ENCODE data around the gene REX1BD. TPM values are rescaled to one million over a fixed set of nuclear protein-coding genes. Genes with fewer than 3 reads are reported as not detected.

The REX1BD gene
- total and polyA plus RNA-seq, 4 donors = 51.4 to 114 (median 83.0) TPM

DNA sequence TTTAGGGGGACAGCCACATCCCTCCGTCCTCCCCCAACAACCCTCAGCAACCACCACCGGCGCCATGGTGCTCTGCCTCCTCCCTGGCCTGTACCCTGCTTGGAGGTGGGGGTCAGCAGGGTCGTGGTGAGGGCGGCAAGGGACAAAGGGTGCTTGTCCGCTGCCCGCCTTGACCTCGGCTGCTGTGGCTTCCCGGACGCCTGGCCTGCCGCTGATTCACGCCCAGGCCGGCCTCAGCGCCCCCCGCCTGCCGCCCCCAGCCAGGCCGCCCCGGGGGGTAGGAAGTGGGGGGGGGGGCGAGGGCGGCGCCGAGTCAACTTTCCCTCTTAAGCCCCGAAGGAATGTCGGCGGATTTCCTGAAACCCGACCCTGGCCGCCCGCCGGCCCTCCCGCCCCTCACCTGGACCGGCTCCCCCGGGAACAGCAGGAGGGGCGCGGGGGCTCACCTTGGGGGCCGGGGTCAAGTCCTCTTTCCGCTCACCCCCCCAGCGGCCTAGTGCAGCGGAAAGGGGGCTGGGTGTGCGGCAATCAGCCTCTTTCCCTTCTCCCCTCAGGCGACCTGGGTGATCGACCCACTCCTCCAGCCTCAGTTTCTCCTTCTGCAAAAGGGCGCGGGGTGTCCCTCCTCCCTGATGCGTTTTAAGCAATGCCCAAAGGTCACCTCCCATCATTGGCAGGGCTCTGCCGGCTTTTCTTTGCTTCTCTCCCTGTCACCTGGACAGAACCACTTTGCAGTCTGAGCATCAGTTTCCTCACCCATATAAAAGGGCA is 22.1 kb downstream of the REX1BD start:
- no peak for TF ChIP-seq CTCF (IDR thresholded peaks at IDR 0.05; ENCODE audit: control extremely low read depth, extremely low read depth)
- Histone ChIP-seq H3K4me3 (no peak overlapping the region), H3K27me3 (ENCODE audit: control insufficient read depth in 3 of 3, insufficient read depth in 3 of 3, low read length in 2 of 3) (peaks cover 0 to 61% (median 48%) of the 10 kb centered on the region in 3 donors), H3K9ac (ENCODE audit: insufficient read depth in 1 of 2, low read length in 2 of 2) (no peak overlapping the region), H3K27ac (ENCODE audit: low read depth in 1 of 2, low read length in 1 of 2) (no peak overlapping the region), H3K9me3 (ENCODE audit: control insufficient read depth in 4 of 4, insufficient read depth in 3 of 4, low read length in 3 of 4) (no peaks in the 10 kb centered on the region), H3K4me1 (ENCODE audit: control insufficient read depth in 5 of 5, insufficient read depth in 5 of 5, low read length in 5 of 5) (peaks cover 0 to 16% (median 14%) of the 10 kb centered on the region in 5 donors), H3K36me3 (ENCODE audit: control insufficient read depth in 4 of 4, insufficient read depth in 4 of 4, low read length in 4 of 4) (no peaks in the 10 kb centered on the region)
- DNase-seq = peak in 2 of 3 donors; percentile 56 to 59
- WGBS, 2 donors = 2 to 4% methylated on average over 28 to 45 of the region's 45 CpGs
- ATAC-seq (ENCODE audit: insufficient read depth, low FRiP score) = no peak

GRCh38 chr19:18611327-18612050 is 22.9 kb downstream of the REX1BD start:
- Histone ChIP-seq H3K4me3 (no peak overlapping the region), H3K9me3 (ENCODE audit: control insufficient read depth in 4 of 4, insufficient read depth in 3 of 4, low read length in 3 of 4) (no peaks in the 10 kb centered on the region), H3K36me3 (ENCODE audit: control insufficient read depth in 4 of 4, insufficient read depth in 4 of 4, low read length in 4 of 4) (no peaks in the 10 kb centered on the region), H3K9ac (ENCODE audit: insufficient read depth in 1 of 2, low read length in 2 of 2) (no peak overlapping the region), H3K27me3 (ENCODE audit: control insufficient read depth in 3 of 3, insufficient read depth in 3 of 3, low read length in 2 of 3) (peaks cover 0 to 61% (median 51%) of the 10 kb centered on the region in 3 donors), H3K4me1 (ENCODE audit: control insufficient read depth in 5 of 5, insufficient read depth in 5 of 5, low read length in 5 of 5) (peaks cover 0 to 16% (median 14%) of the 10 kb centered on the region in 5 donors), H3K27ac (ENCODE audit: low read depth in 1 of 2, low read length in 1 of 2) (no peak overlapping the region)
- peak in 2 of 3 donors; percentile 29 to 39 for DNase-seq
- WGBS, 2 donors = 2% methylated on average over 48 to 62 of the region's 62 CpGs
- TF ChIP-seq CTCF (IDR thresholded peaks at IDR 0.05; ENCODE audit: control extremely low read depth, extremely low read depth) = no peak
- no peak for ATAC-seq (ENCODE audit: insufficient read depth, low FRiP score)

- DNase-seq (peak in 1 of 3 donors; percentile 12), ATAC-seq (ENCODE audit: insufficient read depth, low FRiP score) (no peak)
- no peak overlapping the region for H3K27ac ChIP-seq (ENCODE audit: low read depth in 1 of 2, low read length in 1 of 2)
- H3K27me3 ChIP-seq (ENCODE audit: control insufficient read depth in 3 of 3, insufficient read depth in 3 of 3, low read length in 2 of 3) = peaks cover 0 to 61% (median 51%) of the 10 kb centered on the region in 3 donors
- TF ChIP-seq CTCF (IDR thresholded peaks at IDR 0.05; ENCODE audit: control extremely low read depth, extremely low read depth) = no peak
- no peaks in the 10 kb centered on the region for H3K36me3 ChIP-seq (ENCODE audit: control insufficient read depth in 4 of 4, insufficient read depth in 4 of 4, low read length in 4 of 4)
- H3K9me3 ChIP-seq (ENCODE audit: control insufficient read depth in 4 of 4, insufficient read depth in 3 of 4, low read length in 3 of 4) = no peaks in the 10 kb centered on the region
- H3K9ac ChIP-seq (ENCODE audit: insufficient read depth in 1 of 2, low read length in 2 of 2) = no peak overlapping the region
- peaks cover 0 to 16% (median 14%) of the 10 kb centered on the region in 5 donors for H3K4me1 ChIP-seq (ENCODE audit: control insufficient read depth in 5 of 5, insufficient read depth in 5 of 5, low read length in 5 of 5)
- H3K4me3 ChIP-seq = peak overlapping the region; percentile 18
- 2% methylated on average over 28 to 30 of the region's 30 CpGs for WGBS, 2 donors
Measured at GRCh38 chr19:18612051-18612771, 23.6 kb downstream of the REX1BD start.

All from lung (tissue), 12 donors.